Kasumi-1 (cell line): Measurements from ENCODE around the gene PDE6B.
"Not testable (repeated sequence)": the region's sequence is repeated elsewhere in the genome, so short reads cannot be mapped to it uniquely, and the experiment has no call there.

Experiments
- DNase-seq, 2 experiments: peaks; one replicate each; lab custom pipeline; 2025; lab: John Stamatoyannopoulos, UW

Gene PDE6B

GRCh38 chr4:683247-683897 is 58.0 kb downstream of the PDE6B start:
- no peak for DNase-seq

DNA sequence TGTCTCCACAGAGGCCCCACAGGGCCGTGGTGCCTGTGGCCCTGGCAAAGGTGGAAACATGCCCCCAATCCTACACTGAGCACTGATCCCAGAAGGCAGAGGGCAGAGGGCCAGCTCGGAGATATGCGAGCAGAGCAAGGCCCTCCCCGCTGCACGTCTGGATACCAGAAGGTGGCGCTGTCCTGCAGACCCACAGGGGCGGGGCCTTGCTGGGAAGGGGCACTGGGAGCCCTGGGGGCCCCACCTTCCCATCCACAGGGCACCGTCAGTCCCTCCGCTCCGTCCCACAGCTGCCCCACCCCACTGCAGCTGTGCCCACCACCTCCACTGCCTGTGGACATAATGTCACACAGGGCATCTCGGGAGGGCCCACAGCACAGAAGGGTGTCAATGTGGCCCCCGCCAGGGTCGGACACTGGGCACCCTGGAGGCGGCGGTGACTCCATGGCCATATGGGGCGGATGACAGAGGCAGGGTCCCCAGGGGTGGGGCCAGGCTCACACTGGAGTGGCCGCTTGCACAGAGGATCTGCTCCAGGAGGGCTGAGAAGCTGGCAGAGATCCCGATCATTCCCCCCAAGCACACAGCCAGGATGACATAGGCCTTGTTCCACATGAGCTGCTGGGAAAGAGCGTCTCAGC is 58.7 kb downstream of the PDE6B start:
- peak; percentile 73 to 76 for DNase-seq

GRCh38 chr4:684623-685327 is 59.4 kb downstream of the PDE6B start:
- DNase-seq: no peak

- DNase-seq: no peak
These were observed 60.5 kb downstream of the PDE6B start for GRCh38 chr4:685679-686412.

DNA sequence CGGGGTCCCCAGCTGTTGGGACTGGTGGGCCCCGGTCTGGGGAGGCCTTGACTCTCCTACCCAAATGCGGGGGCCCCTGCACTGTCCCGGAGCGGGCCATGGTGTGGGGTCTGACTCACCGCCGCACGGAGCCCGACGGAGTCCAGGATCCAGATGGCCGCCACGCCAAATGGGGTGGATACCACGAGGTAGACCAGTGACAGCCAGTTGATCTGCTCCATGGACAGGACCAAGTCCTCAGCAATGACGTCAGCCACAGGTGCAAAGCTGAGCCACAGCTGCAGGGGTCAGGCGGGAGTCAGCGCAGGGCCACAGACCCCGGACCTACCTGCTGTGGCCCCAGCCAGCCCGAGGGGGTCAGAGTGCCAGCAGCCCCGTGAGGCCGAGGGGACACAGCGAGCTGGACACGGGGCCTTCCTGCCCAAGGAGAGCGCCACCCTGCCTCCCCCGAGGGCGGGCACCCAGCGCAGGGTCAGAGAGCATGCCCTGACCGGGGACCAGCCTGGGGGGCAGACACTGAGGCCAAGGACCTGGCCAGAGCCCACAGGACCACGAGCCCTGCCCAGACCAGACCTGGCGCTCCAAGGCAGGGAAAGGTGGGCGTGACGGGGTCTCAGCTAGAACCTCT is 61.2 kb downstream of the PDE6B start:
- no peak for DNase-seq

DNA sequence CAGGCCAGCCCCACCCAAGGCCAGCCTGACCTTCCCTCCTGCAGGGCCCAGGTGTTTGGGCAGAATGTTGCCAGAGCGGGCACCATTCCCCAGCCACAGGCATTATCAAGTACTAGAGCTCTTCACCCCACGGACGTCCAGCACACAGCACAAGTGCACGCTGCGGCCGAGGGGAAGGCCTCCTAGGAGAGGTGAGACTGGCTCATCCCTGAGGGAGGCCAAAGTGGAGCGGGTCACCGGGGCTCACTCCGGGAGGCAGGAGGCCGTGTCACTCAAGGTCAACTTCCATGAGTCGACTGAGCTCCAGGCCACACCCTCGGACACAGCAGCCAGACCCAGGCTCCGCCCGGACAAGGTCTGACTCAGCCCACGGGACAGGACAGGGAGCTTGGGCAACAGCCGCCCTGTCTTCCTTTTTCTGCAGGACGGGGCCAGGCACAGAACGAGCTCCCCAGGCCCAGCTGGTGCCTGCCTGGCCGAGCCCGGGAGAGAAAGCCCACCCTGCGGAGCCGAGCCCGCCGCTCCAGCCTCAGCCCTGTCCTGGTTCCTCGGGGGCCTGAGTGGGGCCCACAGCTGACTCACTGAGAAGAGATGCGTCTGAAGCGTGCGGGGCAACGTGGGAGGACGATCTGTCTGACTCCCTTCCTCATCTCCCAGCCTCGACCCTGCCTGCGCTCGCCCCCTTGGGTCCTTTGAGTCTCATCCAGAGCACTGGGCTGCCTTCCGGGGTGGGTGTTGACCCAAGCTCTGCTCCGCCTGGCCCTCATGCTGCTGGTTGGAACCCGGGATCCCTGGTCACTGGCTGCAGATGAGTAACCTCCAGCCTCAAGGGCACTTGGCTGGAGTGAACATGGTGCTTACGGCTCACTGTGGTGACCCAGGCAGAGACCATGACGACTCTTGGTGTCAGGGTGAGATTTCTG is 61.9 kb downstream of the PDE6B start:
- DNase-seq: no peak

- no peak for DNase-seq
These were observed 62.8 kb downstream of the PDE6B start for GRCh38 chr4:687971-688853.

- DNase-seq: no peak
These were observed 63.7 kb downstream of the PDE6B start, which contains the start of gene SLC49A3 for GRCh38 chr4:688854-689681. Gene SLC49A3, minus strand, starts transcription at chr4:689151. Its CDS starts 24 bp downstream, at chr4:689127.

DNA sequence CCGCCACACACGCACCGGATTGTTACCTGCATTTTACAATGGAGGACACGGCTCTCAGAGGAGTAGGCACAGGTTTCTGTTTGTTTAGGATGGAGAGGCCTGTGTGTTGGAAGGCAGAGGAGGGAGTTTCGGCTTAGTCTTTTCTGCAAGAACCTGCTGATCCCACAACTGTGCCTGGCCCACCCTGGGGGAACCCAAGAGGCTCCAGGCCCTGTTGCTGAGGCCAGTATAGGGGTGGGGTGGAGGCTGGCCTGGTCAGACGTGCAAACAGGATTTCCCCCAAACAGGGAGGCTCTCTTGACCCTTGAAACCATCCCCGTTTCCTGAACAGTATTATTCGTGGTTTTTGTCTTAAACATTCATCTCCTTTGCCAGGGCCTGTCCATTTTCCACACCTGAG is 64.3 kb downstream of the PDE6B start:
- no peak for DNase-seq

DNA sequence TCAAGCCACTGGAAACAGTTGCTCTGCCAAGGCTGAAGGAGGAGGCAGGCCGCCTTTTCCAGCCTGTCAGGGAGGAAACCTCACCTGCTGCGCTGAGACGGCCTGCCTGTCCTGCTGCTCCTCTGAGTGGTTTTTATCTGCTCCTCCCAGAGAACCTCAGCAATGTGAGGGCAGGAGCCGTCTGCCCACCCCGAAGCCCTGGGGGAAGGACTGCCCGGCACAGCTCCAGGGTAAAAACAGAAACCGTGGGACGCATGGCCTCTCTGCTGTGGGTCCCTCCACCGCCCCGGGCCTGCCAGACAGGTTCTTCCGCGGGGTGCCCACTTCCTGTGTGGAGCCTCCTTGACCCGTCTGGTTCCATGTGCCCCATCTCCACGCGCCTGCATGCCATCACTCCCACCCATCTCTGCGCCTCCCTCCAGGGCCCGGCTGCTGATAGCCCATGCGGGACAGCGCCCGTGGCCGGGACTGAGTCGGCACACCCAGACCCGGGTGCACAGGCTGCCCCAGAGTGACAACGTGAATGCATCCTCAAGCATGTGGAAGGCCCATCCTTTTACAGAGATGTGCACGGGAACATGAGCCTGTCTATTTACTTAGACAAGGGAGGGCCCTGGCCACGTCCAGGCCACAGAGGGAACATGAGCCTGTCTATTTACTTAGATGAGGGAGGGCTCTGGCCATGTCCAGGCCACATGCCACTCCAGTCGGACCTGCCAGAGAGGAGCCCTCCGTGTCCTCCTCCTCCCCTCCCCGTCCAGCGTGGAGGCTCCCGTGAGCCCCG is 67.6 kb downstream of the PDE6B start:
- DNase-seq: no peak

GRCh38 chr4:694341-694940 is 69.1 kb downstream of the PDE6B start:
- not testable (repeated sequence) for DNase-seq

- DNase-seq: no peak
These were observed 74.6 kb downstream of the PDE6B start for GRCh38 chr4:699816-700580.

DNA sequence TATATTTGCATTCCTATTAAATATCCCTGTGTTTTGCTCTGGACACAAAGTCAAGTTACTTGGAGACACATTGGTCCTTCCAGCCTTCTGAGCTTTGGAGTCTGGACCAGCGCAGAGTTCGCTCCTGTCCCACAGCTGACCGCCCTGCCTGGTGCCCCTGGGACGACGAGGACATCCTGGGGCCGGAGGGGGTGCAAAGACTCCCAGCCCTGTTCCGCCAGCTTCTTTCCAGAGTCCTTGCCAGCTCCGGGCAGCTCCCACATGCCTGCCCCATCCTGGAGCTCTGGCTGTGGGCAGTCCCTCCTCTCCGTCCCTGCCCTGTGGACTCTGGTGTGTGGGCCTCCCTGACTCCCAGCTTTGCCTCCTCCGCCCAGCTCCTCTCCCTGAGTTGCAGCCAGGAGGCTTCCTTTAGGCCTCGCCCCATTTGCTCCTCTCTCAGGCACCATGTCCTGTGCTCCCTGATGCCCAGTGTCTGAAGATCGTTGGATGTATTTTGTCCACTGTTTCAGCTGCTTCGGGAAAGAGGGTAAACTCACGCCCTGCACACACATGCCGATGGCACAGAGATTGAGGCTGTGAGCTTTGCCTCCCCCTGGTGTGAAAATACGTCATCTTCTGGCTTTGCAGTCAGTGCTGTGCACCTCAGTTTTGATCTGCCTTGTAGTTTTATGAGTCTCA is 75.4 kb downstream of the PDE6B start:
- no peak for DNase-seq

DNA sequence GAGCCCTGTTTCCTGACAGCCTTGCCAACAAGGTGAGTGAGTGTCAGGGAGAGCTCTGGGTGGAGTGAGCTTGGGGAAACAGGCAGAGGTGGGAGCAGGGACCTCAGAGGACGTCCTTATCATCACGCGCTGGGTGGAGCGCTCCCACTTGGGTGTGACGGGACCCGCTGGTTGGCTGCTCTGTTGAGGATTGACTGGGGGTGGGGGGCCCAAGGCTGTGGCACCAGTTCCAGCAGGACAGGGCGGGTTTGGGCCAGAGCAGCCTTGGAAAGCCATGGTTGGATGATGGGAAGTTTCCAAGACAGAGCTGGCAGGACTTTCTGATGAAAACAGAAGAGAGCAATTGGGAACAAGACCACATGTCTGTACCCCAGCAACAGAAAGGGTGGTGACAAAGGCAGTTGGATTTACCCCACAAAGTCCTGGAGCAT is 77.3 kb downstream of the PDE6B start:
- DNase-seq: no peak

DNA sequence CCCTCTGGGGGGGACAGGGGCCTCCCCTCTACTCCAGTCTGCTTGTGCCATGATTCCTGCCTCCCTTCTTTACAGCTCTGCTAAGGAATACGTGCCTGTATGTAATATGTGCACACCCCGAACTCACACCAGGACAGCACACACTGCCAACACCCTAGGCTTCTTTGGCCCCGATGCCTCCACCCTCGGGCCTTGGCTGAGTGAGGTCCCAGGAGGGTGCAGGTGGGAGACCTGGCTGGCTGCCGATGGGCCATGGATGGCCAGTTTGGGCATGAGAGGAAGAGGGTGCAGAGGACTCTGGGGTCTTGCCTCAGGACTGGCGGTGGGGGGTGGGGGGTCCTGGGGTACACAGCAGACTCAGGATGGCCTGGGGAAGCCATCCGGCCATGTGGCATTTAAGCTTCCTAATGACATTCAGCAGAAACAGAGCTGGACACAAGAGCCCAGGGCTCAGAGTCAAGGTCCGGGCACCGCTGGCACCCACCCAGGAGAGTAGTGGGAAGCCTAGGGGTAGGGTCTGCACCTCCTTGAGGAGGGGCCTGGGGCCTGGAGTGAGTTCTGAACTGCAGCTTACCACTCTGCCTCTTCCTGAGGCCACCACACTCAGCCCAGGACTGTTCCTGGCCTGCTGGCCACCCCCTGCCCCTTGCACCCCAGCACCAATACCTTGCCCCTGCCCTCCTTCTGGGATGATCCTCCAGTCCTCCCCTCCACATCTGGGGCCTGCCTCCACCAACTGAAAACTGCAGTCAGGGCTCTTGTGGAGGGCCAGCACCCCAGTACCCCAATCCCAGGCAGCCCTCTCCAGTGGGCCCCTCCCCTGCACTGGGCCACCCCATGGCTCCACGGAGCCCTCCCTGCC is 78.2 kb downstream of the PDE6B start:
- no peak for DNase-seq
